ENCODE results near the gene FOXA1.

DNA sequence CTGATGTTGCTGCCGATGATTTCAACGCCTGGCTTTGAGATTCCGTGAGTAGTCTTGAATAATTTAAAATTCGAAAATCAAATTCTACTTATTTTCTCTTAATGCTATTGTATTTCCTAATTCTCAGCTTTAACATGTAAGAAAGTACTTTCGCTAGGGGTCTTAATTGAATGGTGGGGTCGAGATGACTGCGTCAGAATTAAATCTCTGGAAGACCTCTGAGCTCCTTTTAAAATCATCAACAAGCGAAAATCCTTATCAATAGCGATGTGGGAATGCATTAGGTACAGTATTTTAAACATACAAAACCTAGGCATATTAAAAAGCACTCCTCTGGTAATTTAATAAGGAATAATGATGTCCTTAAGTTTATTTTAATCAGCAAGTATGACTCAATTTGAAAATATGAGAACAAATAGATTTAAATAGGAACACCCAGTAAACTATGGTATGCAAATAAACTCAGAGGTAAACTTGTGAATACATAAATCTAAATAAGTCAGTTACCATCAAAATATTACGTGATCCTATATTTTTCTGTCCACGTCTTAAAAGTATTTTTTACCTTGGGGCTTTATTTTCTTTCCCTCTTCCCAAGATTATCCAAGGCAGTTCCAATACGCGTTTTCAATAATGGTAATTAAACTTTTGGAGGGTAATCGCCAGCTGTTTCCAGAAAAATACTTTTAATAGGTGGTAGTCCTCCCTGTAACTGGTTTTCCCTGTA, 1.4 kb downstream of the FOXA1 start:
- no peak for TF ChIP-seq ZNF549 (tag by site-specific recombination; IDR thresholded peaks at IDR 0.05)
- peak; percentile 46 for TF ChIP-seq IKZF3 (tag by site-specific recombination; IDR thresholded peaks at IDR 0.05)
- 0 out of 2 replicates have a peak, but pooled peaks have one; percentile 10 for TF ChIP-seq ZNF629 (tag by site-specific recombination; IDR thresholded peaks at IDR 0.05)
- TF ChIP-seq REPIN1 (tag by site-specific recombination; IDR thresholded peaks at IDR 0.05; ENCODE audit: low read depth) = no peak
- TF ChIP-seq ZNF426 (tag by site-specific recombination; IDR thresholded peaks at IDR 0.05) = no peak
- TF ChIP-seq, protein P1, sequence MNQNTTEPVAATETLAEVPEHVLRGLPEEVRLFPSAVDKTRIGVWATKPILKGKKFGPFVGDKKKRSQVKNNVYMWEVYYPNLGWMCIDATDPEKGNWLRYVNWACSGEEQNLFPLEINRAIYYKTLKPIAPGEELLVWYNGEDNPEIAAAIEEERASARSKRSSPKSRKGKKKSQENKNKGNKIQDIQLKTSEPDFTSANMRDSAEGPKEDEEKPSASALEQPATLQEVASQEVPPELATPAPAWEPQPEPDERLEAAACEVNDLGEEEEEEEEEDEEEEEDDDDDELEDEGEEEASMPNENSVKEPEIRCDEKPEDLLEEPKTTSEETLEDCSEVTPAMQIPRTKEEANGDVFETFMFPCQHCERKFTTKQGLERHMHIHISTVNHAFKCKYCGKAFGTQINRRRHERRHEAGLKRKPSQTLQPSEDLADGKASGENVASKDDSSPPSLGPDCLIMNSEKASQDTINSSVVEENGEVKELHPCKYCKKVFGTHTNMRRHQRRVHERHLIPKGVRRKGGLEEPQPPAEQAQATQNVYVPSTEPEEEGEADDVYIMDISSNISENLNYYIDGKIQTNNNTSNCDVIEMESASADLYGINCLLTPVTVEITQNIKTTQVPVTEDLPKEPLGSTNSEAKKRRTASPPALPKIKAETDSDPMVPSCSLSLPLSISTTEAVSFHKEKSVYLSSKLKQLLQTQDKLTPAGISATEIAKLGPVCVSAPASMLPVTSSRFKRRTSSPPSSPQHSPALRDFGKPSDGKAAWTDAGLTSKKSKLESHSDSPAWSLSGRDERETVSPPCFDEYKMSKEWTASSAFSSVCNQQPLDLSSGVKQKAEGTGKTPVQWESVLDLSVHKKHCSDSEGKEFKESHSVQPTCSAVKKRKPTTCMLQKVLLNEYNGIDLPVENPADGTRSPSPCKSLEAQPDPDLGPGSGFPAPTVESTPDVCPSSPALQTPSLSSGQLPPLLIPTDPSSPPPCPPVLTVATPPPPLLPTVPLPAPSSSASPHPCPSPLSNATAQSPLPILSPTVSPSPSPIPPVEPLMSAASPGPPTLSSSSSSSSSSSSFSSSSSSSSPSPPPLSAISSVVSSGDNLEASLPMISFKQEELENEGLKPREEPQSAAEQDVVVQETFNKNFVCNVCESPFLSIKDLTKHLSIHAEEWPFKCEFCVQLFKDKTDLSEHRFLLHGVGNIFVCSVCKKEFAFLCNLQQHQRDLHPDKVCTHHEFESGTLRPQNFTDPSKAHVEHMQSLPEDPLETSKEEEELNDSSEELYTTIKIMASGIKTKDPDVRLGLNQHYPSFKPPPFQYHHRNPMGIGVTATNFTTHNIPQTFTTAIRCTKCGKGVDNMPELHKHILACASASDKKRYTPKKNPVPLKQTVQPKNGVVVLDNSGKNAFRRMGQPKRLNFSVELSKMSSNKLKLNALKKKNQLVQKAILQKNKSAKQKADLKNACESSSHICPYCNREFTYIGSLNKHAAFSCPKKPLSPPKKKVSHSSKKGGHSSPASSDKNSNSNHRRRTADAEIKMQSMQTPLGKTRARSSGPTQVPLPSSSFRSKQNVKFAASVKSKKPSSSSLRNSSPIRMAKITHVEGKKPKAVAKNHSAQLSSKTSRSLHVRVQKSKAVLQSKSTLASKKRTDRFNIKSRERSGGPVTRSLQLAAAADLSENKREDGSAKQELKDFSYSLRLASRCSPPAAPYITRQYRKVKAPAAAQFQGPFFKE (tag by site-specific recombination; IDR thresholded peaks at IDR 0.05; ENCODE audit: borderline replicate concordance) = no peak
- TF ChIP-seq, protein P2, sequence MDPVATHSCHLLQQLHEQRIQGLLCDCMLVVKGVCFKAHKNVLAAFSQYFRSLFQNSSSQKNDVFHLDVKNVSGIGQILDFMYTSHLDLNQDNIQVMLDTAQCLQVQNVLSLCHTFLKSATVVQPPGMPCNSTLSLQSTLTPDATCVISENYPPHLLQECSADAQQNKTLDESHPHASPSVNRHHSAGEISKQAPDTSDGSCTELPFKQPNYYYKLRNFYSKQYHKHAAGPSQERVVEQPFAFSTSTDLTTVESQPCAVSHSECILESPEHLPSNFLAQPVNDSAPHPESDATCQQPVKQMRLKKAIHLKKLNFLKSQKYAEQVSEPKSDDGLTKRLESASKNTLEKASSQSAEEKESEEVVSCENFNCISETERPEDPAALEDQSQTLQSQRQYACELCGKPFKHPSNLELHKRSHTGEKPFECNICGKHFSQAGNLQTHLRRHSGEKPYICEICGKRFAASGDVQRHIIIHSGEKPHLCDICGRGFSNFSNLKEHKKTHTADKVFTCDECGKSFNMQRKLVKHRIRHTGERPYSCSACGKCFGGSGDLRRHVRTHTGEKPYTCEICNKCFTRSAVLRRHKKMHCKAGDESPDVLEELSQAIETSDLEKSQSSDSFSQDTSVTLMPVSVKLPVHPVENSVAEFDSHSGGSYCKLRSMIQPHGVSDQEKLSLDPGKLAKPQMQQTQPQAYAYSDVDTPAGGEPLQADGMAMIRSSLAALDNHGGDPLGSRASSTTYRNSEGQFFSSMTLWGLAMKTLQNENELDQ (tag by site-specific recombination; IDR thresholded peaks at IDR 0.05; ENCODE audit: low read depth) = no peak
- no peak for TF ChIP-seq CTCF (tag by site-specific recombination; IDR thresholded peaks at IDR 0.05)
- TF ChIP-seq KLF16 (tag by site-specific recombination; IDR thresholded peaks at IDR 0.05) = no peak
- no peak for TF ChIP-seq ZNF239 (tag by site-specific recombination; IDR thresholded peaks at IDR 0.05)
